ENCODE data around the gene IQCF5.

Gene IQCF5

GRCh38 chr3:51886447-51886846, 11.0 kb upstream of the IQCF5 start:
- no peak overlapping the region for H3K27ac ChIP-seq (replicated peaks)

GRCh38 chr3:51879937-51880336, 4.5 kb upstream of the IQCF5 start:
- Histone ChIP-seq H3K27me3 (ENCODE audit: insufficient read depth, poor library complexity, severe bottlenecking) (no peaks in the 10 kb centered on the region), H3K4me3 (replicated peaks; ENCODE audit: insufficient read depth, low read length) (no peak overlapping the region), H3K27ac (replicated peaks) (no peak overlapping the region)
- DNase-seq (ENCODE audit: low read depth in 1 of 2, low spot score in 1 of 2) = no peak
- no peak for TF ChIP-seq REST (IDR thresholded peaks at IDR 0.05; ENCODE audit: insufficient replicate concordance, low read depth)
- TF ChIP-seq GABPA (IDR thresholded peaks at IDR 0.05; ENCODE audit: low read depth) = no peak
- TF ChIP-seq SPI1 (IDR thresholded peaks at IDR 0.05; ENCODE audit: borderline replicate concordance, low read depth) = no peak
- TF ChIP-seq POLR2AphosphoS5 (IDR thresholded peaks at IDR 0.05; ENCODE audit: low read depth) = no peak
- no peak for TF ChIP-seq CTCF (IDR thresholded peaks at IDR 0.05; ENCODE audit: insufficient read depth, low read length)

More at GRCh38 chr3:51886447-51886846, 11.0 kb upstream of the IQCF5 start:
- TF ChIP-seq REST (IDR thresholded peaks at IDR 0.05; ENCODE audit: insufficient replicate concordance, low read depth) (no peak), CTCF (IDR thresholded peaks at IDR 0.05; ENCODE audit: insufficient read depth, low read length) (no peak), POLR2AphosphoS5 (IDR thresholded peaks at IDR 0.05; ENCODE audit: low read depth) (no peak), SPI1 (IDR thresholded peaks at IDR 0.05; ENCODE audit: borderline replicate concordance, low read depth) (no peak), GABPA (IDR thresholded peaks at IDR 0.05; ENCODE audit: low read depth) (no peak)
- no peak for DNase-seq (ENCODE audit: low read depth in 1 of 2, low spot score in 1 of 2)
- H3K4me3 ChIP-seq (replicated peaks; ENCODE audit: insufficient read depth, low read length) = no peak overlapping the region
- no peaks in the 10 kb centered on the region for H3K27me3 ChIP-seq (ENCODE audit: insufficient read depth, poor library complexity, severe bottlenecking)

GRCh38 chr3:51876186-51876585, 785 bp upstream of the IQCF5 start:
- no peak for TF ChIP-seq REST (IDR thresholded peaks at IDR 0.05; ENCODE audit: insufficient replicate concordance, low read depth)
- no peaks in the 10 kb centered on the region for H3K27me3 ChIP-seq (ENCODE audit: insufficient read depth, poor library complexity, severe bottlenecking)
- no peak for DNase-seq (ENCODE audit: low read depth in 1 of 2, low spot score in 1 of 2)
- H3K4me3 ChIP-seq (replicated peaks; ENCODE audit: insufficient read depth, low read length) = no peak overlapping the region
- no peak overlapping the region for H3K27ac ChIP-seq (replicated peaks)

- no peaks in the 10 kb centered on the region for H3K27me3 ChIP-seq (ENCODE audit: insufficient read depth, poor library complexity, severe bottlenecking)
- no peak overlapping the region for H3K4me3 ChIP-seq (replicated peaks; ENCODE audit: insufficient read depth, low read length)
- DNase-seq (ENCODE audit: low read depth in 1 of 2, low spot score in 1 of 2) = no peak
- no peak overlapping the region for H3K27ac ChIP-seq (replicated peaks)
- TF ChIP-seq GABPA (IDR thresholded peaks at IDR 0.05; ENCODE audit: low read depth) = no peak
- no peak for TF ChIP-seq POLR2AphosphoS5 (IDR thresholded peaks at IDR 0.05; ENCODE audit: low read depth)
- no peak for TF ChIP-seq REST (IDR thresholded peaks at IDR 0.05; ENCODE audit: insufficient replicate concordance, low read depth)
- TF ChIP-seq SPI1 (IDR thresholded peaks at IDR 0.05; ENCODE audit: borderline replicate concordance, low read depth) = no peak
- no peak for TF ChIP-seq CTCF (IDR thresholded peaks at IDR 0.05; ENCODE audit: insufficient read depth, low read length)
These were observed 512 bp downstream of the IQCF5 start for GRCh38 chr3:51874889-51875288.

All from HL-60 (cell line).